Endothelial cell of umbilical vein (primary cell): ENCODE measurements around the gene PHACTR1.
A peak's percentile ranks its signal among the peaks of the same experiment; 100 is the strongest.

Experiments used
- EZH2 ChIP-seq: IDR thresholded peaks from 2 replicates; pipeline ENCODE4 v1.6.1; 2012; ENCODE audit warnings: borderline replicate concordance, low read depth, mild to moderate bottlenecking, moderate library complexity, low read length, inconsistent platforms; ENCODE audit not compliant: severe bottlenecking
- FOS ChIP-seq: IDR thresholded peaks from 2 replicates; pipeline ENCODE4 v1.6.1; 2011; ENCODE audit warnings: mild to moderate bottlenecking, low read length, moderate library complexity, borderline replicate concordance; ENCODE audit not compliant: insufficient read depth
- JUN ChIP-seq: IDR thresholded peaks from 2 replicates; pipeline ENCODE4 v1.6.1; 2011; ENCODE audit warnings: borderline replicate concordance, low read depth; ENCODE audit not compliant: insufficient read length, insufficient read depth
- POLR2A ChIP-seq: IDR thresholded peaks from 2 replicates; pipeline ENCODE4 v1.6.1; 2012; ENCODE audit warnings: low read depth, mild to moderate bottlenecking, control low read depth, low read length
- POLR2AphosphoS5 ChIP-seq: IDR thresholded peaks from 2 replicates; pipeline ENCODE4 v1.6.1; 2012; ENCODE audit warnings: low read depth, mild to moderate bottlenecking, control low read depth, low read length, moderate library complexity; ENCODE audit not compliant: insufficient read depth
- TF ChIP-seq, protein P1 (sequence below), 2 donors: IDR thresholded peaks; 1 replicate in 1 of 2; 2 replicates in 1 of 2; pipeline ENCODE4 v1.5.1; 2011; ENCODE audit warnings: low read length in 2 of 2, mild to moderate bottlenecking in 2 of 2, moderate library complexity in 2 of 2, control low read depth in 1 of 2, inconsistent platforms in 1 of 2, low read depth in 1 of 2; ENCODE audit not compliant: insufficient read depth in 1 of 2; ENCODE audit errors: extremely low read depth in 1 of 2
- TF ChIP-seq, protein P2 (sequence below): IDR thresholded peaks from 2 replicates; pipeline ENCODE4 v1.6.1; 2011; ENCODE audit not compliant: insufficient read depth, insufficient read length

DNA sequence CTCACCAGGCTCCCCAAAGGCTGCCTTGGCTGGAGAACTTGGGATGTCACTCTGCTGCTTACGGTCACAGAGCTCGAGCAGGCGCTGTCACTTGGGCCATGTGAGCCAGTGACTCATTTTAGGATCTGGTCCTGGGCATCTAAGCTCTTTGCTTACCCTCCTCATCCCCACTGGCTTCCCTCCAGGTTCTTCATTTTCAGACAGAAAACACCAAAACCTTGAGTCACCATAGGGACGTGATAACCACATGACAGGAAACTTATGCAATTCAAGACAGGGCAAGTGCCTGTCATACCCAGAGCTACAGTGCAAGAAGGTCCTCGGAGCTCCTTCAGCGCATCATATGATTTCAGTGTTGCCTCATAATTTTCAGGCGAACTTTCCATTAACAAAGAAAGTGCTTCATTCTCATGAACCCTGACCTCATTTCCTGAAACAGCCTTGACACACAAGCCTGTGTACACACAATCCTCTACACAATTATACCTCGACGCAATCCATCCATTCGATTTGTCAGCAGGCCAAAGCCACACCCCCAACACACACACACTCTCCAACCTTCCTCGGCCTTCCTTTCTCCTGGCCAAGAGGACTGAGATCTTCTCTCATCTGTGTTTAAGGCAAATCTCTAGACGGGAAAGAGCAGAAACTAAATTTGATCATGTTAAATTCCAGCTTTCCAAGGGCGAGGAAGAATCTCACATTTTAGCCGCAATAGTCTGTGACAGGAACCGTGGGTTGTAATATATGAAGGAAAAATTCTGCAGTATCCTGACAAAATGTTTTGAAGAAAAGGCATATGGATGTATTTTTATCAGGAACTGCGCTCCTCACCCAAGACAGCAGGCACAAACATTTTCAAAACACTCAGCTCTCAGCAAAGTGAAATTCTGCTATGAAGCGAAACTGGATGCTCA is 586.4 kb downstream of the PHACTR1 start:
- TF ChIP-seq, protein P1, sequence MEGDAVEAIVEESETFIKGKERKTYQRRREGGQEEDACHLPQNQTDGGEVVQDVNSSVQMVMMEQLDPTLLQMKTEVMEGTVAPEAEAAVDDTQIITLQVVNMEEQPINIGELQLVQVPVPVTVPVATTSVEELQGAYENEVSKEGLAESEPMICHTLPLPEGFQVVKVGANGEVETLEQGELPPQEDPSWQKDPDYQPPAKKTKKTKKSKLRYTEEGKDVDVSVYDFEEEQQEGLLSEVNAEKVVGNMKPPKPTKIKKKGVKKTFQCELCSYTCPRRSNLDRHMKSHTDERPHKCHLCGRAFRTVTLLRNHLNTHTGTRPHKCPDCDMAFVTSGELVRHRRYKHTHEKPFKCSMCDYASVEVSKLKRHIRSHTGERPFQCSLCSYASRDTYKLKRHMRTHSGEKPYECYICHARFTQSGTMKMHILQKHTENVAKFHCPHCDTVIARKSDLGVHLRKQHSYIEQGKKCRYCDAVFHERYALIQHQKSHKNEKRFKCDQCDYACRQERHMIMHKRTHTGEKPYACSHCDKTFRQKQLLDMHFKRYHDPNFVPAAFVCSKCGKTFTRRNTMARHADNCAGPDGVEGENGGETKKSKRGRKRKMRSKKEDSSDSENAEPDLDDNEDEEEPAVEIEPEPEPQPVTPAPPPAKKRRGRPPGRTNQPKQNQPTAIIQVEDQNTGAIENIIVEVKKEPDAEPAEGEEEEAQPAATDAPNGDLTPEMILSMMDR (IDR thresholded peaks at IDR 0.05; ENCODE audit: extremely low read depth in 1 of 2, insufficient read depth in 1 of 2, low read depth in 1 of 2, low read length in 2 of 2), result no peak
- TF ChIP-seq, protein P2, sequence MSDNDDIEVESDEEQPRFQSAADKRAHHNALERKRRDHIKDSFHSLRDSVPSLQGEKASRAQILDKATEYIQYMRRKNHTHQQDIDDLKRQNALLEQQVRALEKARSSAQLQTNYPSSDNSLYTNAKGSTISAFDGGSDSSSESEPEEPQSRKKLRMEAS, result peak; percentile 14
- TF ChIP-seq POLR2A (no peak), EZH2 (no peak), POLR2AphosphoS5 (peak; percentile 65), FOS (peak; percentile 77), JUN (peak; percentile 71)
